HG03521 (cell line): ENCODE measurements around the gene PARVB.

Experiments used
- ATAC-seq: cut with Tn5 transposase; IDR thresholded peaks from one replicate; pipeline ENCODE4 v1.9.1; 2021; ENCODE audit warnings: mild to moderate bottlenecking, moderate library complexity; ENCODE audit not compliant: unreplicated experiment

The PARVB gene

GRCh38 chr22:44025171-44026065 lies 1.3 kb downstream of the PARVB start:
- peak; percentile 40 for ATAC-seq

GRCh38 chr22:44026066-44026629 lies 2.0 kb downstream of the PARVB start:
- no peak for ATAC-seq

GRCh38 chr22:44026630-44027511 lies 2.8 kb downstream of the PARVB start:
- peak; percentile 48 for ATAC-seq

- no peak for ATAC-seq
Measured at GRCh38 chr22:44028091-44028490, 4.0 kb downstream of the PARVB start.

- ATAC-seq, result no peak
Measured at GRCh38 chr22:44029069-44029468, 5.0 kb downstream of the PARVB start.

- ATAC-seq, result no peak
Measured at GRCh38 chr22:44030051-44030701, 6.1 kb downstream of the PARVB start.

- no peak for ATAC-seq
Measured at GRCh38 chr22:44030702-44031082, 6.6 kb downstream of the PARVB start.

GRCh38 chr22:44031158-44031952 lies 7.3 kb downstream of the PARVB start:
- ATAC-seq, result no peak

GRCh38 chr22:44032126-44032730 lies 8.1 kb downstream of the PARVB start:
- ATAC-seq, result no peak

- no peak for ATAC-seq
Measured at GRCh38 chr22:44033287-44033686, 9.2 kb downstream of the PARVB start.

- ATAC-seq, result no peak
Measured at GRCh38 chr22:44033694-44034093, 9.6 kb downstream of the PARVB start.

GRCh38 chr22:44037519-44038375 lies 13.6 kb downstream of the PARVB start:
- no peak for ATAC-seq

GRCh38 chr22:44039566-44040171 lies 15.6 kb downstream of the PARVB start:
- ATAC-seq, result no peak

GRCh38 chr22:44042249-44043218 lies 18.4 kb downstream of the PARVB start:
- no peak for ATAC-seq

- no peak for ATAC-seq
Measured at GRCh38 chr22:44045145-44045544, 21.0 kb downstream of the PARVB start.

GRCh38 chr22:44046485-44047141 lies 22.5 kb downstream of the PARVB start:
- no peak for ATAC-seq

GRCh38 chr22:44047891-44048301 lies 23.8 kb downstream of the PARVB start:
- no peak for ATAC-seq
